CD4-positive, alpha-beta T cell treated with Interleukin-15 for 4 hours (primary cell): ENCODE results near the gene PFKFB4.
A peak's percentile ranks its signal among the peaks of the same experiment; 100 is the strongest.

ENCODE experiments used
- DNase-seq: peaks from one replicate; pipeline ENCODE4 v3.0.0-alpha.2; 2020; ENCODE audit warnings: low spot score

The PFKFB4 gene

GRCh38 chr3:48556796-48557626 is at the start of gene PFKFB4:
Gene PFKFB4, minus strand, starts transcription at chr3:48556803. Its CDS starts 26 bp downstream, at chr3:48556777.
- peak; percentile 100 for DNase-seq

GRCh38 chr3:48601622-48601994 is 45.0 kb upstream of the PFKFB4 start:
- no peak for DNase-seq

- no peak for DNase-seq
These were observed 44.4 kb upstream of the PFKFB4 start for GRCh38 chr3:48600711-48601621.

GRCh38 chr3:48599509-48600285 is 43.1 kb upstream of the PFKFB4 start:
- no peak for DNase-seq

GRCh38 chr3:48599077-48599501 is 42.5 kb upstream of the PFKFB4 start:
- DNase-seq = no peak

GRCh38 chr3:48598323-48599076 is 41.9 kb upstream of the PFKFB4 start:
- no peak for DNase-seq

GRCh38 chr3:48597408-48597800 is 40.8 kb upstream of the PFKFB4 start:
- DNase-seq = no peak

- no peak for DNase-seq
These were observed 40.2 kb upstream of the PFKFB4 start for GRCh38 chr3:48596676-48597407.

GRCh38 chr3:48596157-48596556 is 39.6 kb upstream of the PFKFB4 start:
- no peak for DNase-seq

- no peak for DNase-seq
These were observed 39.0 kb upstream of the PFKFB4 start for GRCh38 chr3:48595526-48596121.

GRCh38 chr3:48595075-48595525 is 38.5 kb upstream of the PFKFB4 start, which contains the start of gene COL7A1:
Gene COL7A1, minus strand, starts transcription at chr3:48595329. Its CDS starts 170 bp downstream, at chr3:48595159.
- DNase-seq = no peak

- no peak for DNase-seq
These were observed 37.9 kb upstream of the PFKFB4 start for GRCh38 chr3:48594417-48595049.

GRCh38 chr3:48593337-48593736 is 36.7 kb upstream of the PFKFB4 start:
- DNase-seq = no peak

- no peak for DNase-seq
These were observed 36.0 kb upstream of the PFKFB4 start for GRCh38 chr3:48592519-48593087.

GRCh38 chr3:48591886-48592518 is 35.4 kb upstream of the PFKFB4 start:
- DNase-seq = no peak

- no peak for DNase-seq
These were observed 34.8 kb upstream of the PFKFB4 start for GRCh38 chr3:48591436-48591835.

- no peak for DNase-seq
These were observed 31.6 kb upstream of the PFKFB4 start for GRCh38 chr3:48588230-48588629.

- DNase-seq = no peak
These were observed 31.1 kb upstream of the PFKFB4 start for GRCh38 chr3:48587686-48588085.

- DNase-seq = no peak
These were observed 28.8 kb upstream of the PFKFB4 start for GRCh38 chr3:48585411-48585810.
